Left ventricle myocardium inferior (tissue), 1 donor: ENCODE results near the gene PXDN. TPM values are rescaled to one million over a fixed set of nuclear protein-coding genes. Genes with fewer than 3 reads are reported as not detected.

ENCODE experiments used
- DNase-seq: peaks from one replicate; pipeline ENCODE4 v3.0.0-alpha.2; 2020
- H3K27ac ChIP-seq: fragments of 200-600 bp; replicated peaks from 2 replicates; pipeline ENCODE4 v1.8.0; 2021
- H3K27me3 ChIP-seq: fragments of 200-600 bp; 2 replicates; pipeline ENCODE4 v1.8.0; 2021; ENCODE audit warnings: low read depth
- H3K36me3 ChIP-seq: fragments of 200-600 bp; 2 replicates; pipeline ENCODE4 v1.8.0; 2021
- H3K4me1 ChIP-seq: fragments of 200-600 bp; 2 replicates; pipeline ENCODE4 v1.8.0; 2021
- H3K4me3 ChIP-seq: fragments of 200-600 bp; 2 replicates; pipeline ENCODE4 v1.8.0; 2021; ENCODE audit warnings: mild to moderate bottlenecking, moderate library complexity
- H3K9me3 ChIP-seq: fragments of 200-600 bp; replicated peaks from 2 replicates; pipeline ENCODE4 v1.8.0; 2021
- CTCF ChIP-seq: fragments of 200-600 bp; IDR thresholded peaks from 2 replicates; pipeline ENCODE4 v1.8.0; 2021; ENCODE audit warnings: antibody characterized with exemption, mild to moderate bottlenecking, borderline replicate concordance
- intact Hi-C: fragments of 100-400 bp; cut with micrococcal nuclease; formaldehyde crosslinking; loops from one replicate; pipeline ENCODE4 v1.11.0; 2022
- total RNA-seq: library from RNA; stranded (reverse); fragmentation: NEBNext Ultra II Directional; extraction: Animal tissue kit (Norgen Biotek cat#: 25700); gene quantifications from one replicate; pipeline ENCODE4 v1.2.1, GENCODE V29; 2021
- donor health status: DM: no; HTN: yes; CAD: no; lungs with severe emphysema.

The PXDN gene
- total RNA-seq, 1 donor from 2014 or later, result 15.7 TPM

- intact Hi-C loops, result loop anchor here (10.0 kb wide), 1 partner anchor 63 kb away; no protein-coding TSS in a partner anchor
- Histone ChIP-seq H3K36me3 (no peaks in the 10 kb centered on the region), H3K4me1 (peaks cover 52% of the 10 kb centered on the region), H3K9me3 (peaks cover 4% of the 10 kb centered on the region), H3K4me3 (peak overlapping the region; percentile 51), H3K27me3 (peaks cover 35% of the 10 kb centered on the region), H3K27ac (peak overlapping the region; percentile 81)
- DNase-seq, result peak; percentile 72
- peak; percentile 72 for TF ChIP-seq CTCF
These were observed 152.1 kb downstream of the PXDN start for GRCh38 chr2:1591978-1592907.

DNA sequence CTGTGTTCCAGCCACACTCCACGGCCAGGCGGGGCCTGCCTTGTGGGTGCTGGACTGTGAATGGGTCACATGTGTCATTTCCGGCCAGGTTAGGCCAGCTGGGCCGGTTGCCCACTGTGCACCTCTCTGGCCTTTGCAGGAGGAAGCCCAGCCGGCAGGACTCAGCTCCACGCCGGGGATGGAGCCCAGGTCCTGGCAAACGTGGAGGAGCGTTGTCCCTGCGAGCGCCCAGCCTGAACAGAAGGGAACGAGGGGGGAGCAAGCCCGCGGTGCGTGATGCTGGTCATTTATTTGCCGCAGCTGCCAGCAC lies 152.9 kb downstream of the PXDN start:
- Histone ChIP-seq H3K4me3 (peak overlapping the region; percentile 51), H3K27me3 (peaks cover 38% of the 10 kb centered on the region), H3K36me3 (no peaks in the 10 kb centered on the region), H3K27ac (peak overlapping the region; percentile 81), H3K4me1 (peaks cover 52% of the 10 kb centered on the region), H3K9me3 (peaks cover 4% of the 10 kb centered on the region)
- no peak for DNase-seq
- intact Hi-C loops, result loop anchor here (10.0 kb wide), 1 partner anchor 63 kb away; no protein-coding TSS in a partner anchor
- no peak for TF ChIP-seq CTCF

- H3K4me3 ChIP-seq, result peak overlapping the region; percentile 51
These were observed 153.5 kb downstream of the PXDN start for GRCh38 chr2:1590596-1591460.

DNA sequence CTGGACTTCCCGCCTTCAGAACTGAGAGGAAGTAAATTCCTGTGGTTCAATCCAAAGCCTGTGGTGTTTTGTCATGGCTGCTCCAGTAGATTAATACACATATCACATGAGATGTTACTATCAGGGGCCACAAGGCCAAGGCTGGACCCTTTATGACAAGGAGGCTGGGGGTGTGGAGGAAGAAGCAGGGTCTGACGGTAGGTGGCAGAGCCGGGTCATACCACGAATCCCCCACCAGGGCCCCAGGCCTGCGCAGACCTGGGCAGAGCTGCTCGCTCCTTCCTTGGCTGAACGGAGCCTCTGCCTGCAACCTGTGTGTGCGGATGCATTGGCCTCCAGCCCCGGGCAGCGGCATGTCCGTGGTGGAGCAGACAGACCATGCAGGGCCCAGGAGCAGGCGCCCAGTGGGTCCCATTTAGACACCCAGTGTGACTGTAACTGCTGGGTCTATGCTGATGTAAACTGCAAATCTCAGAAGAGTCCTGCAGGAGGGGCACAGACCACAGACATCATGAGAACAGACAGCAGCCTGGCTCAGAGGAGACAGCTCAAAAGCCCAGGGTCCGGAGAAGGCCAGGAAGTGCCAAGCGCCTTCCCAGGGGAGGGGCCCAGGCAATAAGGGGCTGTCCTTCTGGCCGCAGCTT lies 155.2 kb downstream of the PXDN start:
- no peak for TF ChIP-seq CTCF
- no peak overlapping the region for H3K4me3 ChIP-seq
- H3K36me3 ChIP-seq, result no peaks in the 10 kb centered on the region
- H3K9me3 ChIP-seq, result peaks cover 4% of the 10 kb centered on the region
- intact Hi-C loops, result no loop called here
- H3K27ac ChIP-seq, result no peak overlapping the region
- DNase-seq, result no peak
- peaks cover 49% of the 10 kb centered on the region for H3K27me3 ChIP-seq
- H3K4me1 ChIP-seq, result peaks cover 49% of the 10 kb centered on the region

More at GRCh38 chr2:1590596-1591460, 153.5 kb downstream of the PXDN start:
- intact Hi-C loops, result loop anchor here (10.0 kb wide), 1 partner anchor 64 kb away; no protein-coding TSS in a partner anchor
- H3K4me1 ChIP-seq, result peaks cover 52% of the 10 kb centered on the region
- H3K27me3 ChIP-seq, result peaks cover 44% of the 10 kb centered on the region
- no peak for TF ChIP-seq CTCF
- H3K9me3 ChIP-seq, result peaks cover 4% of the 10 kb centered on the region
- peak overlapping the region; percentile 81 for H3K27ac ChIP-seq
- H3K36me3 ChIP-seq, result no peaks in the 10 kb centered on the region
- no peak for DNase-seq
